HCT116 (cell line): ENCODE measurements around the gene DOCK1. TPM values are rescaled to one million over a fixed set of nuclear protein-coding genes. Genes with fewer than 3 reads are reported as not detected.

ENCODE experiments used
- ATAC-seq: fragments of 200-7000 bp; cut with Tn5 transposase; 2 replicates; pipeline ENCODE4 v1.9.1; 2020; ENCODE audit warnings: mild to moderate bottlenecking, moderate library complexity
- BruUV-seq: library from RNA; stranded (reverse); fragments of 400-500 nt; replicated peaks from 2 replicates; lab custom pipeline; 2021; lab: Mats Ljungman, UMichigan
- CTCF ChIA-PET: fragments of 300-600 bp; sonication (Branson Sonifier 250); formaldehyde crosslinking; loops from one replicate; lab custom pipeline; 2021; ENCODE audit warnings: antibody characterized with exemption; lab: Charles Lee
- POLR2A ChIA-PET: fragments of 300-600, 350-600 bp; sonication (Branson Sonifier 250); formaldehyde crosslinking; loops from one replicate; lab custom pipeline; 2021; ENCODE audit warnings: antibody characterized with exemption; lab: Charles Lee
- RAD21 ChIA-PET, 2 experiments: fragments of 300-600 bp; sonication (Branson Sonifier 250); formaldehyde crosslinking; loops; one replicate each; lab custom pipeline; 2023; ENCODE audit warnings: low total read pairs in 2 of 2; ENCODE audit not compliant: uncharacterized antibody in 2 of 2, unreplicated experiment in 2 of 2, low non-redundant PET in 1 of 2; lab: Charles Lee
- DNase-seq: peaks from one replicate; pipeline ENCODE4 v3.0.0-alpha.2; 2010; ENCODE audit warnings: low read depth, low spot score
- H2AFZ ChIP-seq: fragments of 200-600 bp; shearing (Covaris generic), sonication (generic); 2 replicates; pipeline ENCODE4 v1.6.1; 2017; ENCODE audit warnings: low read depth, mixed run types, mixed read lengths, antibody characterized with exemption, low read length; ENCODE audit not compliant: poor library complexity, severe bottlenecking
- H3K27ac ChIP-seq: 2 replicates; pipeline ENCODE4 v1.5.1; 2012; ENCODE audit warnings: low read depth, low read length
- H3K27me3 ChIP-seq: fragments of 200-600 bp; sonication (generic); 2 replicates; pipeline ENCODE4 v1.6.1; 2016; ENCODE audit warnings: mixed run types, low read length, mixed read lengths; ENCODE audit not compliant: insufficient read depth
- H3K36me3 ChIP-seq, 2 experiments: fragments of 200-500 bp in 1 of 2; fragments of 200-600 bp in 1 of 2; sonication (Bioruptor generic) in 1 of 2; sonication (generic) in 1 of 2; 2 replicates each; pipeline versions ENCODE4 v1.5.1 to v1.6.1; 2014 to 2016; ENCODE audit warnings: low read length in 2 of 2, inconsistent platforms in 1 of 2, mixed read lengths in 1 of 2, mixed run types in 1 of 2; ENCODE audit not compliant: insufficient read depth in 2 of 2, control insufficient read depth in 1 of 2
- H3K4me1 ChIP-seq, 2 experiments: fragments of 200-600 bp in 1 of 2; sonication (generic) in 1 of 2; 2 replicates each; pipeline versions ENCODE4 v1.5.1 to v1.6.1; 2012 to 2017; ENCODE audit warnings: low read length in 2 of 2, inconsistent platforms in 1 of 2, mild to moderate bottlenecking in 1 of 2, mixed read lengths in 1 of 2, mixed run types in 1 of 2, moderate library complexity in 1 of 2; ENCODE audit not compliant: insufficient read depth in 2 of 2, control insufficient read depth in 1 of 2
- H3K4me2 ChIP-seq: fragments of 200-600 bp; sonication (generic); 2 replicates; pipeline ENCODE4 v1.6.1; 2017; ENCODE audit warnings: mixed run types, low read length, mixed read lengths
- H3K4me3 ChIP-seq, 2 experiments: fragments of 200-600 bp in 1 of 2; sonication (generic) in 1 of 2; replicated peaks in 1 of 2; 2 replicates each; pipeline ENCODE4 v1.5.1; 2011 to 2016; ENCODE audit warnings: low read length in 2 of 2, control low read depth in 1 of 2, low read depth in 1 of 2, mild to moderate bottlenecking in 1 of 2, mixed read lengths in 1 of 2, mixed run types in 1 of 2
- H3K79me2 ChIP-seq: fragments of 200-600 bp; sonication (generic); 2 replicates; pipeline ENCODE4 v1.6.1; 2017; ENCODE audit warnings: mild to moderate bottlenecking, mixed run types, low read length, moderate library complexity, mixed read lengths; ENCODE audit not compliant: insufficient read depth
- H3K9ac ChIP-seq: fragments of 200-600 bp; sonication (generic); 2 replicates; pipeline ENCODE4 v1.6.1; 2016; ENCODE audit warnings: low read length, mixed read lengths
- H3K9me2 ChIP-seq: fragments of 200-600 bp; sonication (generic), shearing (Covaris generic); 2 replicates; pipeline ENCODE4 v1.6.1; 2017; ENCODE audit warnings: mixed run types, mild to moderate bottlenecking, moderate library complexity; ENCODE audit not compliant: insufficient read depth
- H3K9me3 ChIP-seq, 2 experiments: fragments of 200-500 bp in 1 of 2; fragments of 200-600 bp in 1 of 2; sonication (Bioruptor generic) in 1 of 2; sonication (generic) in 1 of 2; 2 replicates each; pipeline ENCODE4 v1.6.1; 2014 to 2017; ENCODE audit warnings: low read length in 2 of 2, mixed read lengths in 2 of 2, inconsistent platforms in 1 of 2, low read depth in 1 of 2, mild to moderate bottlenecking in 1 of 2, mixed run types in 1 of 2, moderate library complexity in 1 of 2; ENCODE audit not compliant: control insufficient read depth in 1 of 2, insufficient read depth in 1 of 2
- H4K20me1 ChIP-seq: fragments of 200-600 bp; sonication (generic), shearing (Covaris generic); 2 replicates; pipeline ENCODE4 v1.6.1; 2017; ENCODE audit warnings: mixed run types, mild to moderate bottlenecking, moderate library complexity; ENCODE audit not compliant: insufficient read depth
- EZH2 ChIP-seq: fragments of 200-600 bp; sonication (generic); IDR thresholded peaks from 2 replicates; pipeline ENCODE4 v1.6.1; 2017; ENCODE audit warnings: antibody characterized with exemption, mixed run types
- POLR2A ChIP-seq: IDR thresholded peaks from 2 replicates; pipeline ENCODE4 v1.7.0; 2011; ENCODE audit warnings: borderline replicate concordance; ENCODE audit not compliant: insufficient read depth, insufficient read length; ENCODE audit errors: extremely low read depth
- POLR2AphosphoS5 ChIP-seq: IDR thresholded peaks from 2 replicates; pipeline ENCODE4 v1.6.1; 2011; ENCODE audit warnings: mild to moderate bottlenecking, low read depth, low read length, moderate library complexity
- RAD21 ChIP-seq: IDR thresholded peaks from 2 replicates; pipeline ENCODE4 v1.6.1; 2012; ENCODE audit warnings: low read depth, mild to moderate bottlenecking
- SRF ChIP-seq: IDR thresholded peaks from 2 replicates; pipeline ENCODE4 v1.6.1; 2012; ENCODE audit warnings: low read depth
- YY1 ChIP-seq: IDR thresholded peaks from 2 replicates; pipeline ENCODE4 v1.6.1; 2011; ENCODE audit warnings: low read length, low read depth, moderate library complexity, mild to moderate bottlenecking; ENCODE audit not compliant: insufficient replicate concordance; ENCODE audit errors: extremely low read depth
- ZFX ChIP-seq: fragments of 450-650 bp; IDR thresholded peaks from 2 replicates; pipeline ENCODE4 v1.6.1; 2017
- ZNF274 ChIP-seq: fragments of 200-500 bp; sonication (Bioruptor generic); IDR thresholded peaks from 2 replicates; pipeline ENCODE4 v1.6.1; 2014; ENCODE audit warnings: mild to moderate bottlenecking, low read depth, low read length, inconsistent platforms
- intact Hi-C: fragments of 100-400 bp; cut with micrococcal nuclease; formaldehyde crosslinking; loops from 2 replicates; pipeline ENCODE4 v1.10.0; 2022
- total RNA-seq: library from RNA; stranded (reverse); gene quantifications from one replicate; pipeline ENCODE4 v1.2.1, GENCODE V29; 2021; ENCODE audit not compliant: unreplicated experiment
- TF ChIP-seq, protein P1 (sequence below): IDR thresholded peaks from 2 replicates; pipeline ENCODE4 v1.6.1; 2012
- TF ChIP-seq, protein P2 (sequence below): IDR thresholded peaks from 2 replicates; pipeline ENCODE4 v1.6.1; 2012
- TF ChIP-seq, protein P3 (sequence below): IDR thresholded peaks from 2 replicates; pipeline ENCODE4 v1.6.1; 2012; ENCODE audit warnings: low read depth

The DOCK1 gene
- total RNA-seq, 1 experiment from 2014 or later: 46.5 TPM

DNA sequence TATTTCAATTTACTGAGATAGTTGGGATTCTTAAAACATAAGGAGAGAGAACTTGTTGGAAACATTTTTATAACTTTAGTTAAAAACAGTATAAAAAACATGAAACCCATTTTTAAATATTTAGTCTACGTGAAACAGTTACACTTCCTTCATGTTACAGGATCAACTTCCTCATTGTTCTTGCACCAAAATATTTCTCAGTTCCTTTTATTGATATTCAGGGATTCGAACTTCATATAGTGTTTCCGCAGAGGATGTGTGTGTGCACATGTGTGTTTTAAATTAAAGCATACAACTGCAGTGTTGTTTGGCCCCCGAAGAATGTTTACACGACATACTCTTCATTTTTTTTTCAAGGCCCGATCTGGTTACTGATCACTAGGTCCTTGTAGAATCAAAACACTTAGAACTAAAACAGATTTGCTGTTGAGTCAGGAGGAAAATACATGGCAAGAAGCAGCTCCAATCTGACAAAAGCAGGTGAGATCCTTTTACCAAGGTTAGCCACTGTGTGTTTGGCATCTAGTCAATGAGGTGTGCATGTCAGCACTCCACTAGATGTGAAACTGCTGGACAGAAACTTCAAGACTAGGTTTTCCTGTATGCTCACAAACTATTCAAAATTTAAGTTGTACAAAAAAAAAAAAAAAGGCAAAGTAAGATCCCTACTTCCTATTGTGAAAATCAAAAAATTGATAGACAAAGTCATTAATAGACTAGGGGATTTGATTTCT lies 230.8 kb downstream of the DOCK1 start:
- Histone ChIP-seq H3K79me2 (no peaks in the 10 kb centered on the region), H3K36me3 (no peaks in the 10 kb centered on the region), H3K27ac (no peak overlapping the region), H3K9me2 (no peaks in the 10 kb centered on the region), H3K4me2 (no peak overlapping the region), H3K27me3 (no peaks in the 10 kb centered on the region), H3K4me3 (no peak overlapping the region), H3K9me3 (no peaks in the 10 kb centered on the region), H2AFZ (no peak overlapping the region), H3K4me1 (no peaks in the 10 kb centered on the region), H4K20me1 (no peaks in the 10 kb centered on the region)
- CTCF ChIA-PET: no interaction called here
- DNase-seq (no peak), ATAC-seq (no peak)
- RAD21 ChIA-PET: no interaction called here
- BruUV-seq: no TSS peak
- POLR2A ChIA-PET: no interaction called here
- intact Hi-C loops: no loop called here
- TF ChIP-seq YY1 (no peak), ZNF274 (no peak), POLR2AphosphoS5 (no peak), SRF (no peak), EZH2 (no peak), POLR2A (no peak), ZFX (no peak), RAD21 (no peak)
- TF ChIP-seq, protein P1, sequence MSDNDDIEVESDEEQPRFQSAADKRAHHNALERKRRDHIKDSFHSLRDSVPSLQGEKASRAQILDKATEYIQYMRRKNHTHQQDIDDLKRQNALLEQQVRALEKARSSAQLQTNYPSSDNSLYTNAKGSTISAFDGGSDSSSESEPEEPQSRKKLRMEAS: no peak
- TF ChIP-seq, protein P2, sequence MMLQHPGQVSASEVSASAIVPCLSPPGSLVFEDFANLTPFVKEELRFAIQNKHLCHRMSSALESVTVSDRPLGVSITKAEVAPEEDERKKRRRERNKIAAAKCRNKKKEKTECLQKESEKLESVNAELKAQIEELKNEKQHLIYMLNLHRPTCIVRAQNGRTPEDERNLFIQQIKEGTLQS: no peak
- TF ChIP-seq, protein P3, sequence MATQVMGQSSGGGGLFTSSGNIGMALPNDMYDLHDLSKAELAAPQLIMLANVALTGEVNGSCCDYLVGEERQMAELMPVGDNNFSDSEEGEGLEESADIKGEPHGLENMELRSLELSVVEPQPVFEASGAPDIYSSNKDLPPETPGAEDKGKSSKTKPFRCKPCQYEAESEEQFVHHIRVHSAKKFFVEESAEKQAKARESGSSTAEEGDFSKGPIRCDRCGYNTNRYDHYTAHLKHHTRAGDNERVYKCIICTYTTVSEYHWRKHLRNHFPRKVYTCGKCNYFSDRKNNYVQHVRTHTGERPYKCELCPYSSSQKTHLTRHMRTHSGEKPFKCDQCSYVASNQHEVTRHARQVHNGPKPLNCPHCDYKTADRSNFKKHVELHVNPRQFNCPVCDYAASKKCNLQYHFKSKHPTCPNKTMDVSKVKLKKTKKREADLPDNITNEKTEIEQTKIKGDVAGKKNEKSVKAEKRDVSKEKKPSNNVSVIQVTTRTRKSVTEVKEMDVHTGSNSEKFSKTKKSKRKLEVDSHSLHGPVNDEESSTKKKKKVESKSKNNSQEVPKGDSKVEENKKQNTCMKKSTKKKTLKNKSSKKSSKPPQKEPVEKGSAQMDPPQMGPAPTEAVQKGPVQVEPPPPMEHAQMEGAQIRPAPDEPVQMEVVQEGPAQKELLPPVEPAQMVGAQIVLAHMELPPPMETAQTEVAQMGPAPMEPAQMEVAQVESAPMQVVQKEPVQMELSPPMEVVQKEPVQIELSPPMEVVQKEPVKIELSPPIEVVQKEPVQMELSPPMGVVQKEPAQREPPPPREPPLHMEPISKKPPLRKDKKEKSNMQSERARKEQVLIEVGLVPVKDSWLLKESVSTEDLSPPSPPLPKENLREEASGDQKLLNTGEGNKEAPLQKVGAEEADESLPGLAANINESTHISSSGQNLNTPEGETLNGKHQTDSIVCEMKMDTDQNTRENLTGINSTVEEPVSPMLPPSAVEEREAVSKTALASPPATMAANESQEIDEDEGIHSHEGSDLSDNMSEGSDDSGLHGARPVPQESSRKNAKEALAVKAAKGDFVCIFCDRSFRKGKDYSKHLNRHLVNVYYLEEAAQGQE: no peak
- TF ChIP-seq, all 23 proteins: peak for 0
- no peak overlapping the region for H3K9ac ChIP-seq
